Ascending aorta (tissue), 2 donors: Measurements from ENCODE around the gene SDHA. TPM values are rescaled to one million over a fixed set of nuclear protein-coding genes. Genes with fewer than 3 reads are reported as not detected.
"Not testable (repeated sequence)": the region's sequence is repeated elsewhere in the genome, so short reads cannot be mapped to it uniquely, and the experiment has no call there.

Source experiments
- DNase-seq, 2 donors: peaks; one replicate each; pipeline ENCODE4 v3.0.0-alpha.2; 2019; ENCODE audit warnings: low spot score in 2 of 2
- H3K27ac ChIP-seq, 2 donors: fragments of 200-600 bp; sonication (generic); one replicate each; pipeline ENCODE4 v1.5.1; 2016 to 2017; ENCODE audit warnings: mild to moderate bottlenecking in 1 of 2
- H3K27me3 ChIP-seq: fragments of 200-600 bp; sonication (generic); one replicate; pipeline ENCODE4 v1.5.1; 2017
- H3K36me3 ChIP-seq, 2 donors: fragments of 200-600 bp; sonication (generic); one replicate each; pipeline ENCODE4 v1.5.1; 2016
- H3K4me1 ChIP-seq, 2 donors: fragments of 200-600 bp; sonication (generic); one replicate each; pipeline ENCODE4 v1.5.1; 2016 to 2017; ENCODE audit warnings: mild to moderate bottlenecking in 1 of 2
- H3K4me3 ChIP-seq, 2 donors: fragments of 200-600 bp; sonication (generic); one replicate each; pipeline ENCODE4 v1.5.1; 2016 to 2017; ENCODE audit warnings: mild to moderate bottlenecking in 1 of 2
- H3K9me3 ChIP-seq, 2 donors: fragments of 200-600 bp; sonication (generic); one replicate each; pipeline ENCODE4 v1.5.1; 2016
- intact Hi-C: fragments of 100-400 bp; cut with DNase I; formaldehyde crosslinking; loops from one replicate; pipeline ENCODE4 v1.15.1; 2023
- total RNA-seq: library from RNA; depleted of rRNA; stranded (reverse); fragments of >200 nt; gene quantifications from one replicate; pipeline ENCODE4 v1.1.0, GENCODE V29; 2016
- TF ChIP-seq, protein P1 (sequence below), 3 experiments: fragments of 200-600 bp in 2 of 3; fragments of 450-650 bp in 1 of 3; sonication (generic) in 2 of 3; IDR thresholded peaks; one replicate each; pipeline ENCODE4 v1.5.1; 2016 to 2019; ENCODE audit warnings: antibody characterized with exemption in 3 of 3, mild to moderate bottlenecking in 1 of 3, moderate library complexity in 1 of 3

The SDHA gene
- total RNA-seq, 1 donor from 2014 or later, result 41.1 TPM

DNA sequence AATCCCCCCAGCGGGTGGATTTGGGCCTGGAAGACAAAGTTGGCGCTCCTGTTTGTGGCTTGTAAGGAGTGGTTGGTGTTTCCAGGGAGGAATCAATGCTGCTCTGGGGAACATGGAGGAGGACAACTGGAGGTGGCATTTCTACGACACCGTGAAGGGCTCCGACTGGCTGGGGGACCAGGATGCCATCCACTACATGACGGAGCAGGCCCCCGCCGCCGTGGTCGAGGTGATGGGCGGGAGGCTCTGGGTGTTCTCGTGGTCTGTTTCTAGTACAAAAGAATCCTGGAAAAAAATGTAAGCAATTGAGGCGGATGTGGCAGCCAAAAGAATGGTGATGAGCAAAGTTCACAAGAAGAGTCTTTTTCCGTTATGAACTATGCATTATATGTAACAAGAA lies 7.2 kb downstream of the SDHA start:
- no peak for DNase-seq
- Histone ChIP-seq H3K9me3 (no peaks in the 10 kb centered on the region), H3K27me3 (no peaks in the 10 kb centered on the region), H3K4me1 (peaks cover 0 to 7% of the 10 kb centered on the region in 2 donors), H3K27ac (no peak overlapping the region), H3K4me3 (no peak overlapping the region), H3K36me3 (peaks cover 61 to 63% of the 10 kb centered on the region in 2 donors)
- intact Hi-C loops, result no loop called here
- TF ChIP-seq, protein P1, sequence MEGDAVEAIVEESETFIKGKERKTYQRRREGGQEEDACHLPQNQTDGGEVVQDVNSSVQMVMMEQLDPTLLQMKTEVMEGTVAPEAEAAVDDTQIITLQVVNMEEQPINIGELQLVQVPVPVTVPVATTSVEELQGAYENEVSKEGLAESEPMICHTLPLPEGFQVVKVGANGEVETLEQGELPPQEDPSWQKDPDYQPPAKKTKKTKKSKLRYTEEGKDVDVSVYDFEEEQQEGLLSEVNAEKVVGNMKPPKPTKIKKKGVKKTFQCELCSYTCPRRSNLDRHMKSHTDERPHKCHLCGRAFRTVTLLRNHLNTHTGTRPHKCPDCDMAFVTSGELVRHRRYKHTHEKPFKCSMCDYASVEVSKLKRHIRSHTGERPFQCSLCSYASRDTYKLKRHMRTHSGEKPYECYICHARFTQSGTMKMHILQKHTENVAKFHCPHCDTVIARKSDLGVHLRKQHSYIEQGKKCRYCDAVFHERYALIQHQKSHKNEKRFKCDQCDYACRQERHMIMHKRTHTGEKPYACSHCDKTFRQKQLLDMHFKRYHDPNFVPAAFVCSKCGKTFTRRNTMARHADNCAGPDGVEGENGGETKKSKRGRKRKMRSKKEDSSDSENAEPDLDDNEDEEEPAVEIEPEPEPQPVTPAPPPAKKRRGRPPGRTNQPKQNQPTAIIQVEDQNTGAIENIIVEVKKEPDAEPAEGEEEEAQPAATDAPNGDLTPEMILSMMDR (IDR thresholded peaks at IDR 0.05), result no peak

DNA sequence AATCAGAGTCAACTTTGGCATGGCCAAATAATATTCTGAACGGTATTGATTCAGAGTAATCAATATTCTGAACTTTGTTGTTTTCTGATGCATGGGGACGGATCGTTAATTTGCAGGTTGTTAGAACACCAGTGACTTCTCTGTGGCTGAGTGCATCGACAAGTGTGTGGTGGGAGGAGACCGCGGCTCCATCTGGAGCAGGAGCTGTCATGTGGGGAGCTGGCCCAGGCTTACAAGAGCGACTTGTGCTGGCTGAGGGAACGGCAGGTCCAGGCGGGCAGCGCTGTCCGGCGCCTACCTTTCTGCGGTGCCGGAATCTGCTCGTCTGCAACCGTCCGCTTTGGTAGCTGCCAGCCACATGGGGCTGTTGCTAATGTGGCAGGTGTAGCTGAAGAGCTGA lies 9.3 kb downstream of the SDHA start:
- H3K27me3 ChIP-seq, intact Hi-C loops, H3K4me1 ChIP-seq, H3K27ac ChIP-seq, DNase-seq, H3K9me3 ChIP-seq, H3K4me3 ChIP-seq: not testable (repeated sequence)
- H3K36me3 ChIP-seq, result peaks cover 74 to 84% of the 10 kb centered on the region in 2 donors

DNA sequence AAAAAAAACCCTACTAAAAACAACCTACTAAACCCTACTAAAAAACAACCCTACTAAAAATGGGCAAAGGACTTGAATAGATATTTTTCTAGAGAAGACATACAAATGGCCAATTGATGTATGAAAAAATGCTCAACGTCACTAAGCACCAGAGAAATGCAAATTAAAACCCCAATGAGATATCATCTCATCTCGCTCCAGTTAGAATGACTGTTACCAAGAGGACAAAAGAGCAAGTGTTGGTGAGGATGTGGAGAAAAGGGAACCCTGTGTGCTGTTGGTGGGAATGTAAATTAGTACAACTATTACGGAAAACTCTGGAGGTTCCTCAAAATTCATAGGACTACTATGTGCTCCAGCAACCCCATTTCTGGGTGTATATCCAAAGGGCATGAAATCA lies 10.8 kb downstream of the SDHA start:
- DNase-seq, result no peak
- H3K9me3 ChIP-seq, result no peaks in the 10 kb centered on the region
- H3K4me1 ChIP-seq, result no peaks in the 10 kb centered on the region
- H3K4me3 ChIP-seq, result no peak overlapping the region
- TF ChIP-seq, protein P1 (IDR thresholded peaks at IDR 0.05), result no peak
- H3K27ac ChIP-seq, result no peak overlapping the region
- H3K36me3 ChIP-seq, result peaks cover 82 to 96% of the 10 kb centered on the region in 2 donors
- no peaks in the 10 kb centered on the region for H3K27me3 ChIP-seq
- intact Hi-C loops, result no loop called here

DNA sequence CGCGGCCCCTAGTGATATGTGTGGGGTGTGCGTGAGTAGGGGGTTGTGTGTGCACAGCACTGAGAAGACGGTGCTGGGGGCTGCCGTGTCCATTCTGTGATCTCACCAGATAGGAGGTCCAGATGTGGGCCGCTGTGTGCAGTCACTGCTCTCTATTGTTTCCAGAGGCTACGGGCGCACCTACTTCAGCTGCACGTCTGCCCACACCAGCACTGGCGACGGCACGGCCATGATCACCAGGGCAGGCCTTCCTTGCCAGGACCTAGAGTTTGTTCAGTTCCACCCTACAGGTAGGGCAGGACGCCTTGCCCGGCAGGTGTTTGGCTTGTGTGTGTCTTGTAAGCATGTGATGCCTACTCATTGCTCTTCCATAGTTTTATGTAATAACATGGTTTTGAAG lies 12.6 kb downstream of the SDHA start:
- H3K4me3 ChIP-seq, result no peak overlapping the region
- TF ChIP-seq, protein P1 (IDR thresholded peaks at IDR 0.05), result no peak
- H3K4me1 ChIP-seq, result no peaks in the 10 kb centered on the region
- DNase-seq, result no peak
- H3K36me3 ChIP-seq, result peaks cover 78 to 94% of the 10 kb centered on the region in 2 donors
- no peaks in the 10 kb centered on the region for H3K27me3 ChIP-seq
- no peaks in the 10 kb centered on the region for H3K9me3 ChIP-seq
- intact Hi-C loops, result no loop called here
- H3K27ac ChIP-seq, result no peak overlapping the region

DNA sequence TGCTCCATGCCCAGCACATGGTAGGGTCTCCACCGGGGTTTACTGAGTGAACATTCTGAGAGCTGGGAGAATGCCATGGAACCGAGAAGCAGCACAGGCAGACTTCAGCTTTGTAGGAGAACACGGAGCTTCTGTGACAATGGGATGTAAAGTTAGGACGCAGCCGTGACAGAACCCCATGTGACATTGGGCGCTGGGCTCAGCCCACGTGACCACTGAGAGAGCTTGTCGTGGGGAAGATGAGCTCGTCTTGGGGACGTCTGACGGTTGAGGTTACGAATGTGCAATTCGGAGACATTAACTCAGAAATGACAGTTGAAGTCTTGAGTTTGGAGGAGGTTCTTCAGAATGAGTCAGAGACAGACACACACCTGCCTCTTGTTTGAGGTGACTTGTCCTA lies 13.5 kb downstream of the SDHA start:
- TF ChIP-seq, protein P1 (IDR thresholded peaks at IDR 0.05), result no peak
- no peak overlapping the region for H3K27ac ChIP-seq
- no peaks in the 10 kb centered on the region for H3K9me3 ChIP-seq
- intact Hi-C loops, result no loop called here
- peaks cover 74 to 93% of the 10 kb centered on the region in 2 donors for H3K36me3 ChIP-seq
- no peaks in the 10 kb centered on the region for H3K4me1 ChIP-seq
- no peaks in the 10 kb centered on the region for H3K27me3 ChIP-seq
- no peak overlapping the region for H3K4me3 ChIP-seq
- DNase-seq, result no peak

DNA sequence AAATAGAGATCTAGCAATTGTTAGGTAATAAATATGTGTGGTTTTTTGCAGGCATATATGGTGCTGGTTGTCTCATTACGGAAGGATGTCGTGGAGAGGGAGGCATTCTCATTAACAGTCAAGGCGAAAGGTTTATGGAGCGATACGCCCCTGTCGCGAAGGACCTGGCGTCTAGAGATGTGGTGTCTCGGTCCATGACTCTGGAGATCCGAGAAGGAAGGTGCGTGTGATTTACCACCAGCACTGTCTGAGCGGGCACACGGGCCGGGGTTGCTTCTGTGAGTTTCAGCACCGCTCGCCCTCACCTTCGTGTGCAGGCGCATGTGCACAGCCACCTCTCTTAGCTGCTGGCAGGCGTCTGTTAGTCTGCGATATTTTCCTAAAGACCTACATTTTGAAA lies 15.3 kb downstream of the SDHA start:
- H3K27ac ChIP-seq, DNase-seq, H3K27me3 ChIP-seq, H3K4me3 ChIP-seq, H3K9me3 ChIP-seq, H3K4me1 ChIP-seq, intact Hi-C loops: not testable (repeated sequence)
- peaks cover 57 to 90% of the 10 kb centered on the region in 2 donors for H3K36me3 ChIP-seq

DNA sequence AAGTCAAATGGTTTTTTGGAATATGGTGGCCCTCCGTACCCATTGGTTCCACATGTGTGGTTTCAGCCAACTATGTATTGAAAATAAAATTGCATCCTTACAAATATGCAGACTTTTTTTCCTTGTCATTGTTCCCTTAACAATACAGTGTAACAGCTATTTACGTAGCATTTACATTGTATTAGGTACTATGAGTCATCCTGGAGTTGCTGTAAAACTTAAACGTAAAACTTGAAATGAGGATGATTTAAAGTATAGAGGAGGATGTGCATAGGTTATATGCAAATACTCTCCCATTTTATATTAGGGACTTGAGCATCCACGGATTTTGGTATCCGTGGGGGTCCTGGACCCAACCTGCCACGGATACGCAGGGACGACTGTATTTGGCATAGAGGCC lies 16.3 kb downstream of the SDHA start:
- Histone ChIP-seq H3K9me3 (no peaks in the 10 kb centered on the region), H3K4me3 (no peak overlapping the region), H3K4me1 (no peaks in the 10 kb centered on the region), H3K36me3 (peaks cover 54 to 87% of the 10 kb centered on the region in 2 donors), H3K27ac (no peak overlapping the region), H3K27me3 (no peaks in the 10 kb centered on the region)
- TF ChIP-seq, protein P1 (IDR thresholded peaks at IDR 0.05), result no peak
- no peak for DNase-seq
- intact Hi-C loops, result no loop called here

DNA sequence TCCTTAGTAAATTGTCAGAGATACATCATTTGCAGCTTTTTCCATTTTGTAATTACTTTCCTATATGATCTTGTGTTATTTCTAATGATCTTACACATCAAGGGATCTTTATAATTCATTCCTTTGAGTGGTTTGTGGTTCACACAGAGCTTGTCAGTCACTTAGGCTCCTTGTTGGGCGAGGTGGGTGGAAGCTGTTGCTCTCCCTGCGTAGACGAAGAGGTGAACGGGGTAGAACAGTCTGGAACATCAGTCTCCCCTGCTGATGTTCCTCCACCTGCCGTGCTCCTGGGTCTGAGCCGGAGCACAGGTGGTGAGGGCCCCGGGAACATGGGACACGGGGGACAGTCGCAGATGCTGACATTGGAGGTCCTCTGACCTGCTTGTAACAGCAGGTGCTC lies 17.4 kb downstream of the SDHA start:
- H3K27me3 ChIP-seq, H3K9me3 ChIP-seq, H3K4me1 ChIP-seq, H3K27ac ChIP-seq, DNase-seq, H3K4me3 ChIP-seq, intact Hi-C loops: not testable (repeated sequence)
- H3K36me3 ChIP-seq, result peaks cover 53 to 84% of the 10 kb centered on the region in 2 donors

DNA sequence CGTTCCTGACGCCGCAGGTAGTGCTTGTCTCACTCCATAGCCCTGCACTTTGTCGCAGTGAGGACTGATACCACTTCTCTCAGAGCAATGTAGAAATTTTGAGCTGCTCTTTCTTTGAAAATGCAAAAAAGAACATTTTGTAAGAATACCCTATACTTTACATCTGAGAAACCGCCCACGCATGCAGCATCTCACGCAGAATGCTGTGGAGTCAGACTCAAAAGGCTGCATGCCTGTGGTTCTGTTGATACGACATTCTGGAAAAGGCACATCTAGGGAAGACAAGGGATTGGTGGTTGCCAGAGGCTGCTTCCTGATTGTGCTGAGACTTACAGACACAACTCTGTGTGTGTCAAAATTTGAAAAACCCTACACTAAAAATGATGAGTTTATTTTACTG lies 19.8 kb downstream of the SDHA start:
- H3K4me3 ChIP-seq, H3K4me1 ChIP-seq, H3K27ac ChIP-seq, H3K9me3 ChIP-seq, intact Hi-C loops, DNase-seq, H3K27me3 ChIP-seq: not testable (repeated sequence)
- peaks cover 60 to 84% of the 10 kb centered on the region in 2 donors for H3K36me3 ChIP-seq

DNA sequence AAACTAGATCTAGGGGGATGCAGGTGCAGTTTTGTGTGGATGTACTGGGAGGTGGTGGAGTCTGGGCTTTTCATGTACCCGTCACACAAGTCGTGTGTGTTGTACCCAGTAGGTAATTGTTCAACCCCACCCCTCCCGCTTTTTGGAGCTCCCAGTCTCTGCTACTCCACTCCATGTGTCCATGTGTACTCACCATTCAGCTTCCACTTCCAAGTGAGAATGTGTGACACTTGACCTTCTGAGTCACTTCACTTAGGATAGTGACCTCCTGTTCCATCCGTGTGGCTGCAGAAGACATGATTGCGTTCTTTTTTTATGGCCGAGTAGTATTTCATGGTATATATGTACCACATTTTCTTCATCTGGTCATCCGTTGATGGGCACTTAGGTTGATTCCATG lies 22.4 kb downstream of the SDHA start:
- H3K27me3 ChIP-seq, H3K27ac ChIP-seq, intact Hi-C loops, DNase-seq, H3K9me3 ChIP-seq, H3K4me3 ChIP-seq, H3K4me1 ChIP-seq: not testable (repeated sequence)
- peaks cover 39 to 73% of the 10 kb centered on the region in 2 donors for H3K36me3 ChIP-seq
